ENCODE results near the gene TRMT13. TPM values are rescaled to one million over a fixed set of nuclear protein-coding genes. Genes with fewer than 3 reads are reported as not detected.

TRMT13 gene
- total and polyA plus RNA-seq, 2 donors (not counting 3 experiments of a cell fraction or from before 2014, with no cell fraction given), result 2.9 to 14.1 TPM

GRCh38 chr1:100164702-100165101 is 31.7 kb downstream of the TRMT13 start:
- CTCF ChIA-PET, result interaction anchor here (1.1 to 1.3 kb wide), 3 partner anchors 32 to 295 kb away, joined by 3 to 4 read pairs (median 4); no protein-coding TSS in a partner anchor

More at GRCh38 chr1:100164702-100165101, 31.7 kb downstream of the TRMT13 start:
- no peaks in the 10 kb centered on the region for H3K27me3 ChIP-seq (ENCODE audit: control insufficient read depth in 2 of 2, insufficient read depth in 2 of 2, low read length in 2 of 2)
- H3K27ac ChIP-seq (ENCODE audit: insufficient read depth, low read depth, low read length), result no peak overlapping the region
- no TSS peak for BruUV-seq (replicated peaks)
- DNase-seq (ENCODE audit: low read depth, low spot score) (no peak), FAIRE-seq (no peak)
- H3K9ac ChIP-seq (replicated peaks; ENCODE audit: extremely low read depth, insufficient read depth, low read length), result no peak overlapping the region
- no peaks in the 10 kb centered on the region for H3K36me3 ChIP-seq (ENCODE audit: control insufficient read depth in 2 of 2, extremely low read depth in 1 of 2, insufficient read depth in 2 of 2, low read length in 2 of 2)
- no peak overlapping the region for H2AFZ ChIP-seq (ENCODE audit: low read depth, low read length)
- H3K9me3 ChIP-seq (replicated peaks; ENCODE audit: control insufficient read depth, insufficient read depth, low read length), result no peaks in the 10 kb centered on the region
- no peaks in the 10 kb centered on the region for H4K20me1 ChIP-seq (replicated peaks; ENCODE audit: control insufficient read depth, extremely low read depth, insufficient read depth, low read length)
- intact Hi-C loops (cut with micrococcal nuclease), result loop anchor here (10.0 kb wide), 1 partner anchor 60 kb away; no protein-coding TSS in a partner anchor
- dilution Hi-C loops (cut with MboI; ENCODE audit: extremely low pct_ligation_motif_present, low sequenced_read_pairs), result no loop called here
- TF ChIP-seq GATA2 (IDR thresholded peaks at IDR 0.05; ENCODE audit: insufficient read depth, insufficient read length, low read depth, low read length) (no peak), JUN (IDR thresholded peaks at IDR 0.05; ENCODE audit: borderline replicate concordance, insufficient read depth, insufficient read length, low read depth) (no peak), MYC (IDR thresholded peaks at IDR 0.05; ENCODE audit: low read depth, low read length) (no peak), FOS (IDR thresholded peaks at IDR 0.05; ENCODE audit: borderline replicate concordance, insufficient read depth, low read length) (no peak), CTCF (IDR thresholded peaks at IDR 0.05; ENCODE audit: extremely low read depth in 1 of 2, insufficient read depth in 1 of 2, low read depth in 1 of 2, low read length in 2 of 2) (no peak), POLR2A (IDR thresholded peaks at IDR 0.05; ENCODE audit: low read depth, low read length) (no peak), MAX (IDR thresholded peaks at IDR 0.05; ENCODE audit: insufficient read depth, insufficient read length) (no peak), EZH2 (IDR thresholded peaks at IDR 0.05; ENCODE audit: borderline replicate concordance, low read depth, low read length, severe bottlenecking) (no peak), POLR2AphosphoS5 (IDR thresholded peaks at IDR 0.05; ENCODE audit: insufficient read depth, low read depth, low read length) (no peak)
- H3K9me1 ChIP-seq (replicated peaks; ENCODE audit: control insufficient read depth, extremely low read depth, insufficient read depth, low read length), result peaks cover 2% of the 10 kb centered on the region
- H3K4me3 ChIP-seq (replicated peaks in 1 of 3; ENCODE audit: insufficient read depth in 1 of 3, low read depth in 1 of 3, low read length in 3 of 3), result no peak overlapping the region
- H3K4me1 ChIP-seq (ENCODE audit: control insufficient read depth, extremely low read depth, insufficient read depth, low read length), result no peaks in the 10 kb centered on the region
- H3K4me2 ChIP-seq (ENCODE audit: insufficient read depth, low read length), result no peak overlapping the region
- POLR2A ChIA-PET, result no interaction called here
- H3K79me2 ChIP-seq (ENCODE audit: control insufficient read depth, insufficient read depth, low read length), result no peaks in the 10 kb centered on the region
